K562 (cell line): ENCODE results near the gene STK4. TPM values are rescaled to one million over a fixed set of nuclear protein-coding genes. Genes with fewer than 3 reads are reported as not detected.

Experiments
- ATF4 ChIP-seq: fragments of 450-650 bp; formaldehyde crosslinking; IDR thresholded peaks from 2 replicates; pipeline ENCODE4 v1.4.0; 2022; ENCODE audit warnings: mild to moderate bottlenecking, moderate library complexity
- E2F1 ChIP-seq: sonication (generic); formaldehyde crosslinking; IDR thresholded peaks from 2 replicates; pipeline ENCODE4 v1.8.1; 2023; ENCODE audit warnings: mild to moderate bottlenecking, missing genetic modification reagents, moderate library complexity
- ETV5 ChIP-seq: sonication (generic); formaldehyde crosslinking; IDR thresholded peaks from 2 replicates; pipeline ENCODE4 v1.4.0; 2020; ENCODE audit warnings: low read depth, mild to moderate bottlenecking, missing genetic modification reagents
- FOSL1 ChIP-seq: fragments of 200-800 bp; sonication (Bioruptor generic); conservative IDR thresholded peaks from 2 replicates; pipeline ENCODE4 v1.6.1; 2016; ENCODE audit warnings: missing genetic modification characterization, missing compliant biosample characterization
- IFI16 ChIP-seq: fragments of 250-450 bp; sonication (Bioruptor Pico); IDR thresholded peaks from 2 replicates; pipeline ENCODE4 v2.1.2; 2022; ENCODE audit warnings: mild to moderate bottlenecking, inconsistent platforms
- KDM2B ChIP-seq: fragments of 250-450 bp; sonication (Bioruptor Pico); IDR thresholded peaks from 2 replicates; pipeline ENCODE4 v1.8.0; 2021; ENCODE audit warnings: mild to moderate bottlenecking, moderate library complexity
- KDM4B ChIP-seq, 2 experiments: fragments of 450-650 bp in 1 of 2; sonication (generic) in 1 of 2; IDR thresholded peaks; 2 replicates each; pipeline ENCODE4 v1.6.1; 2016 to 2017; ENCODE audit warnings: borderline replicate concordance in 2 of 2, antibody characterized with exemption in 1 of 2, low read depth in 1 of 2, mild to moderate bottlenecking in 1 of 2
- LCOR ChIP-seq: sonication (generic); formaldehyde crosslinking; IDR thresholded peaks from 2 replicates; pipeline ENCODE4 v1.8.0; 2022; ENCODE audit warnings: mild to moderate bottlenecking, missing genetic modification reagents
- NCOA1 ChIP-seq: fragments of 450-650 bp; IDR thresholded peaks from 2 replicates; pipeline ENCODE4 v1.6.1; 2016; ENCODE audit warnings: low read depth
- NCOA4 ChIP-seq: fragments of 450-650 bp; IDR thresholded peaks from 2 replicates; pipeline ENCODE4 v1.6.1; 2018; ENCODE audit warnings: mild to moderate bottlenecking; ENCODE audit not compliant: partially characterized antibody
- NR1H2 ChIP-seq: sonication (generic); formaldehyde crosslinking; IDR thresholded peaks from 2 replicates; pipeline ENCODE4 v1.4.0; 2020; ENCODE audit warnings: mild to moderate bottlenecking, missing genetic modification reagents
- POLR2H ChIP-seq: IDR thresholded peaks from 2 replicates; pipeline ENCODE4 v1.6.1; 2016; ENCODE audit warnings: missing genetic modification characterization, low read depth, mild to moderate bottlenecking, control low read depth, missing compliant biosample characterization, moderate library complexity
- RBM15 ChIP-seq: fragments of 200-400 bp; formaldehyde crosslinking; IDR thresholded peaks from 2 replicates; pipeline ENCODE4 v1.6.1; 2018; ENCODE audit warnings: mild to moderate bottlenecking, low read length, moderate library complexity; ENCODE audit not compliant: insufficient read depth
- SFPQ ChIP-seq: fragments of 200-400 bp; formaldehyde crosslinking; IDR thresholded peaks from 2 replicates; pipeline ENCODE4 v1.6.1; 2017; ENCODE audit warnings: mild to moderate bottlenecking, low read depth, low read length, moderate library complexity
- YY1 ChIP-seq, 3 experiments: IDR thresholded peaks; 2 replicates each; pipeline ENCODE4 v1.6.1; 2011; ENCODE audit warnings: low read length in 2 of 3, mild to moderate bottlenecking in 2 of 3, moderate library complexity in 2 of 3, borderline replicate concordance in 1 of 3, control low read depth in 1 of 3, low read depth in 1 of 3; ENCODE audit not compliant: insufficient read depth in 3 of 3, insufficient replicate concordance in 2 of 3, control insufficient read depth in 1 of 3, insufficient read length in 1 of 3; ENCODE audit errors: extremely low read depth in 1 of 3
- ZBTB34 ChIP-seq: fragments of 250-450 bp; sonication (Bioruptor Pico); IDR thresholded peaks from 2 replicates; pipeline ENCODE4 v1.8.0; 2021; ENCODE audit warnings: mild to moderate bottlenecking, moderate library complexity
- ZHX1 ChIP-seq: fragments of 150-350 bp; conservative IDR thresholded peaks from 2 replicates; pipeline ENCODE4 v1.6.1; 2014; ENCODE audit warnings: low read length
- ZNF436 ChIP-seq: fragments of 250-450, 450-650 bp; sonication (Bioruptor Pico); formaldehyde crosslinking; IDR thresholded peaks from 2 replicates; pipeline ENCODE4 v1.7.0; 2020; ENCODE audit warnings: mild to moderate bottlenecking
- polyA plus RNA-seq, 8 experiments: library from polyadenylated mRNA; depleted of rRNA in 4 of 8; stranded (reverse) in 5 of 8; unstranded in 3 of 8; fragments of >200 nt; fragmentation: Nextera tagmentation in 2 of 8; fragmentation: Illumina TruSeq in 1 of 8; extraction: Ambion mirVana in 2 of 8; extraction: Trizol in 1 of 8; gene quantifications; 2 replicates each; pipeline versions ENCODE4 v1.2.1 to v1.2.3, GENCODE V29; 2011 to 2014; ENCODE audit warnings: inconsistent platforms in 1 of 8, missing spikeins in 1 of 8
- total RNA-seq, 7 experiments: library from RNA; depleted of rRNA in 6 of 7; stranded (reverse); fragments of >200 nt in 6 of 7; fragmentation: Illumina TruSeq in 2 of 7; extraction: Trizol in 2 of 7; gene quantifications; 2 replicates each; pipeline versions ENCODE4 v1.2.1 to v1.2.3, GENCODE V29; 2011 to 2021; ENCODE audit warnings: low replicate concordance in 1 of 7

Gene STK4
- total and polyA plus RNA-seq, 9 of the 15 experiments (the other 6 are each of a cell fraction or from before 2014, with no cell fraction given): 11.9 to 30.6 (median 22.2) TPM

GRCh38 chr20:45036044-45036755 is 69.9 kb downstream of the STK4 start (continued):
- TF ChIP-seq IFI16 (CRISPR knock-in tag): no peak
- TF ChIP-seq ATF4 (CRISPR knock-in tag): peak; percentile 95
- TF ChIP-seq NCOA1: no peak
- TF ChIP-seq E2F1: no peak
- TF ChIP-seq NCOA4: no peak
- TF ChIP-seq ZBTB34: no peak
- no peak for TF ChIP-seq RBM15
- no peak for TF ChIP-seq LCOR (CRISPR knock-in tag)
- peak; percentile 95 for TF ChIP-seq FOSL1 (tag)
- no peak for TF ChIP-seq YY1 (IDR thresholded peaks at IDR 0.05; ENCODE audit: borderline replicate concordance in 1 of 3, control insufficient read depth in 1 of 3, extremely low read depth in 1 of 3, insufficient read depth in 3 of 3, insufficient read length in 1 of 3, insufficient replicate concordance in 2 of 3, low read depth in 1 of 3, low read length in 2 of 3)
- TF ChIP-seq SFPQ: no peak
- TF ChIP-seq KDM2B (CRISPR knock-in tag): no peak
- TF ChIP-seq ZHX1: no peak
- no peak for TF ChIP-seq NR1H2 (CRISPR knock-in tag)
- no peak for TF ChIP-seq ZNF436
- 0 out of 2 replicates have a peak, but pooled peaks have one; percentile 52 for TF ChIP-seq POLR2H (tag)
- TF ChIP-seq KDM4B (IDR thresholded peaks at IDR 0.05; ENCODE audit: borderline replicate concordance in 2 of 2, low read depth in 1 of 2): no peak
- TF ChIP-seq ETV5 (CRISPR knock-in tag): no peak
